Measurements from ENCODE around the gene NUBP2. TPM values are rescaled to one million over a fixed set of nuclear protein-coding genes. Genes with fewer than 3 reads are reported as not detected.

Gene NUBP2
- total RNA-seq, 1 experiment from 2014 or later, result 65.3 TPM

DNA sequence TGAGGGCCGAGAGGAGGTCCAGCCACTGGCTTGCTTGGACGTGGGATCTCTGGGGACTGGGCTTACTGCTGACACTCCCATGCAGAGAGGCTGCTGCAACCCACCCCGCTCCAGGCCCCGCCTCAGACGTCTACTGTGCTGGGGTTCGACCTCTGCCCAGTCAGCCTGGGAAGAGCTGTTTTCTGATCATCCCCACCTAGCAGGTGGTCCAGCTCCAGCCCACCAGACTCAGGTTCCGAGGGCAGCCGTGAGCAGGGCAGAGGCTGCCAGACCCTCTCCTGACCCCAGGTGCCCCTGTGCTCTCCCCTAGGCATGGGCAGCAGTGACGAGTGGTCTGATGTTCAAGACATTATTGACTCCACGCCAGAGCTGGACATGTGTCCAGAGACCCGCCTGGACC lies 34.8 kb upstream of the NUBP2 start:
- H3K4me3 ChIP-seq (ENCODE audit: low read depth, low read length), result no peak overlapping the region
- H3K36me3 ChIP-seq (ENCODE audit: control insufficient read depth, insufficient read depth, low read length), result no peaks in the 10 kb centered on the region
- H3K27me3 ChIP-seq (replicated peaks; ENCODE audit: control insufficient read depth, insufficient read depth, low read length), result no peaks in the 10 kb centered on the region
- DNase-seq, result no peak
- intact Hi-C loops (cut with micrococcal nuclease; ENCODE audit: unreplicated experiment), result no loop called here
- H3K9me3 ChIP-seq, result no peaks in the 10 kb centered on the region
- no peaks in the 10 kb centered on the region for H3K4me1 Mint-ChIP-seq (ENCODE audit: low read depth, unreplicated experiment)
- H3K27me3 Mint-ChIP-seq (ENCODE audit: insufficient read depth, unreplicated experiment), result no peaks in the 10 kb centered on the region
- TF ChIP-seq, protein P1, sequence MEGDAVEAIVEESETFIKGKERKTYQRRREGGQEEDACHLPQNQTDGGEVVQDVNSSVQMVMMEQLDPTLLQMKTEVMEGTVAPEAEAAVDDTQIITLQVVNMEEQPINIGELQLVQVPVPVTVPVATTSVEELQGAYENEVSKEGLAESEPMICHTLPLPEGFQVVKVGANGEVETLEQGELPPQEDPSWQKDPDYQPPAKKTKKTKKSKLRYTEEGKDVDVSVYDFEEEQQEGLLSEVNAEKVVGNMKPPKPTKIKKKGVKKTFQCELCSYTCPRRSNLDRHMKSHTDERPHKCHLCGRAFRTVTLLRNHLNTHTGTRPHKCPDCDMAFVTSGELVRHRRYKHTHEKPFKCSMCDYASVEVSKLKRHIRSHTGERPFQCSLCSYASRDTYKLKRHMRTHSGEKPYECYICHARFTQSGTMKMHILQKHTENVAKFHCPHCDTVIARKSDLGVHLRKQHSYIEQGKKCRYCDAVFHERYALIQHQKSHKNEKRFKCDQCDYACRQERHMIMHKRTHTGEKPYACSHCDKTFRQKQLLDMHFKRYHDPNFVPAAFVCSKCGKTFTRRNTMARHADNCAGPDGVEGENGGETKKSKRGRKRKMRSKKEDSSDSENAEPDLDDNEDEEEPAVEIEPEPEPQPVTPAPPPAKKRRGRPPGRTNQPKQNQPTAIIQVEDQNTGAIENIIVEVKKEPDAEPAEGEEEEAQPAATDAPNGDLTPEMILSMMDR (IDR thresholded peaks at IDR 0.05; ENCODE audit: insufficient read depth in 1 of 2, low read depth in 1 of 2, low read length in 1 of 2, severe bottlenecking in 1 of 2, unreplicated experiment in 1 of 2), result no peak
- ChIA-PET POLR2A (no interaction called here), CTCF (no interaction called here)
- no peak overlapping the region for H3K27ac Mint-ChIP-seq (ENCODE audit: unreplicated experiment)
- peaks cover 14% of the 10 kb centered on the region for H3K36me3 Mint-ChIP-seq (ENCODE audit: insufficient read depth, unreplicated experiment)
- no peaks in the 10 kb centered on the region for H3K4me1 ChIP-seq
- BruUV-seq (replicated peaks), result no TSS peak
- no peak overlapping the region for H3K4me3 Mint-ChIP-seq (ENCODE audit: unreplicated experiment)
- H3K9me3 Mint-ChIP-seq (ENCODE audit: unreplicated experiment), result no peaks in the 10 kb centered on the region

DNA sequence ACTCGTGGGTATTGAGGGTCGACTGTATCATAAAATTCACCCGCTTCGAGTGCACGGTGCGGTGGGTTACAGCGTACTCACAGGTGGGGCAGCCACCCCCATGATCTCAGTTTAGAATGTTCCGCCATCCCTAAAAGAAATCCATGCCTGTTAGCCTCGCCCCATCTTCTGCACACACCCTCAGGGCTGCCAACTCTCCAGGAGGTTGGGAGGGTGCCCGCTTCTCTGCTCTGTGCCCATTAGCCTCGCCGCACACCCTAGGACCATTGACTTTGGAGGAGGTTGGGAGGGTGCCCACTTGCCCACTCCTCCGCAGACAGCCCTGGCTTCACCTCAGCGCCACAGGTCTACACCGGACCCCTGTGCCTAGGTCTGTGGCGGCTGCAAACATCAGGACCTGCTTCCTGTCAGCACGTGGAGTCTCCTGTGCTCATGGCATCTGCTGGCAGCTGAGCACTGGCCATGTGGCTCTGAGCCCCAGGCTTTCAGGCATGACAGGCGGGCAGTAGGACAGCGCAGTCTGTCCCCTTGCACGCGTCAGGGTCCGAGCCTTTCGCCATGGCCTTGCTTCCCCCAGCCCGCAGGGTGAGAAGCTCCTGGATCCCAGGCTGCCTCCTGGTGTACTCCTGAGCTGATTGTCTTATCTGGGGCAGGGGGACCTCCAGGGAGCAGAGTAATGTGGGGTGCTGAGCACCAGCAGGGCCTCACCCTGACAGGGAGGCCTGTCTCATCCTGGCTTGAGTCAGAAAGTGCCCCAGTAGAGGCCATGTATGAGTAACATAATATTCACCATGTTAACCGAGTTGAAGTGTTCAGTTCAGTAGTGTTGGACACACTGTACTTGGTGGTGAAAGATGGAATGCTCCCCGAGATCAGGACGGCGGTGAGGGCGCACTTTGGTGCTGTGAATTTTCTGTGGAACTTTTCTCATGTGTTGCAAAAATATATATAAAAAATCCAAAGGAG lies 33.3 kb upstream of the NUBP2 start:
- no TSS peak for BruUV-seq (replicated peaks)
- peaks cover 20% of the 10 kb centered on the region for H3K36me3 Mint-ChIP-seq (ENCODE audit: insufficient read depth, unreplicated experiment)
- no peaks in the 10 kb centered on the region for H3K4me1 ChIP-seq
- H3K9me3 ChIP-seq, result no peaks in the 10 kb centered on the region
- TF ChIP-seq, protein P1 (IDR thresholded peaks at IDR 0.05; ENCODE audit: insufficient read depth in 1 of 2, low read depth in 1 of 2, low read length in 1 of 2, severe bottlenecking in 1 of 2, unreplicated experiment in 1 of 2), result no peak
- no peaks in the 10 kb centered on the region for H3K4me1 Mint-ChIP-seq (ENCODE audit: low read depth, unreplicated experiment)
- no peaks in the 10 kb centered on the region for H3K36me3 ChIP-seq (ENCODE audit: control insufficient read depth, insufficient read depth, low read length)
- DNase-seq, result no peak
- H3K4me3 Mint-ChIP-seq (ENCODE audit: unreplicated experiment), result no peak overlapping the region
- no peak overlapping the region for H3K27ac Mint-ChIP-seq (ENCODE audit: unreplicated experiment)
- intact Hi-C loops (cut with micrococcal nuclease; ENCODE audit: unreplicated experiment), result no loop called here
- H3K9me3 Mint-ChIP-seq (ENCODE audit: unreplicated experiment), result no peaks in the 10 kb centered on the region
- ChIA-PET CTCF (no interaction called here), POLR2A (no interaction called here)
- H3K27me3 ChIP-seq (replicated peaks; ENCODE audit: control insufficient read depth, insufficient read depth, low read length), result no peaks in the 10 kb centered on the region
- no peak overlapping the region for H3K4me3 ChIP-seq (ENCODE audit: low read depth, low read length)
- no peaks in the 10 kb centered on the region for H3K27me3 Mint-ChIP-seq (ENCODE audit: insufficient read depth, unreplicated experiment)

DNA sequence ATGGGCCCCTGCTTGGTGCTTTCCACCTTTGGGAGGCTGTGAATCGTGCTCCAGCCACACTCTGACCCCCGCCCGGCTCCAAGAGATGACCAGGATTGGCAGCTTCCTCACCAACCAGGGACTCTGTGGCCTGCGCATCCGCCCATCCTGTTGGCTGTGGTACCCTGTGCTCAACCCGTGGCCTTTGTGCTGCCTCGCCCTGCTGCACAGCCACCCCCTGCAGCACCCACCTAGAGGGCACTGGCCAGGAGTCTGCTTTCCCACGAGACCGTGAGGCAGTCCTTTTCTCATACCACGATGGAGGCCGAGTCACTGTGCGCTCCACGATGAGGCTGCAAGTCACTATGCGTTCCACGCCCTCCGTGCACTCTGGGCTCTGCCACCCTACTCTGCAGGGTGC lies 30.8 kb upstream of the NUBP2 start:
- Histone ChIP-seq H3K9me3 (no peaks in the 10 kb centered on the region), H3K36me3 (ENCODE audit: control insufficient read depth, insufficient read depth, low read length) (no peaks in the 10 kb centered on the region), H3K4me3 (ENCODE audit: low read depth, low read length) (no peak overlapping the region), H3K27me3 (replicated peaks; ENCODE audit: control insufficient read depth, insufficient read depth, low read length) (no peaks in the 10 kb centered on the region), H3K4me1 (peaks cover under 1% of the 10 kb centered on the region; the same call in 1 of the 2 replicates)
- BruUV-seq (replicated peaks), result no TSS peak
- Mint-ChIP-seq H3K36me3 (ENCODE audit: insufficient read depth, unreplicated experiment) (peaks cover 31% of the 10 kb centered on the region), H3K27me3 (ENCODE audit: insufficient read depth, unreplicated experiment) (no peaks in the 10 kb centered on the region), H3K27ac (ENCODE audit: unreplicated experiment) (no peak overlapping the region), H3K9me3 (ENCODE audit: unreplicated experiment) (no peaks in the 10 kb centered on the region), H3K4me3 (ENCODE audit: unreplicated experiment) (no peak overlapping the region), H3K4me1 (ENCODE audit: low read depth, unreplicated experiment) (no peaks in the 10 kb centered on the region)
- no peak for DNase-seq
- POLR2A ChIA-PET, result no interaction called here
- CTCF ChIA-PET, result interaction anchor here (0.7 kb wide), 1 partner anchor 62 kb away, joined by 4 read pairs; no protein-coding TSS in a partner anchor
- TF ChIP-seq, protein P1 (IDR thresholded peaks at IDR 0.05; ENCODE audit: insufficient read depth in 1 of 2, low read depth in 1 of 2, low read length in 1 of 2, severe bottlenecking in 1 of 2, unreplicated experiment in 1 of 2), result no peak
- intact Hi-C loops (cut with micrococcal nuclease; ENCODE audit: unreplicated experiment), result no loop called here
